ENCODE data around the gene PDLIM4.

DNA sequence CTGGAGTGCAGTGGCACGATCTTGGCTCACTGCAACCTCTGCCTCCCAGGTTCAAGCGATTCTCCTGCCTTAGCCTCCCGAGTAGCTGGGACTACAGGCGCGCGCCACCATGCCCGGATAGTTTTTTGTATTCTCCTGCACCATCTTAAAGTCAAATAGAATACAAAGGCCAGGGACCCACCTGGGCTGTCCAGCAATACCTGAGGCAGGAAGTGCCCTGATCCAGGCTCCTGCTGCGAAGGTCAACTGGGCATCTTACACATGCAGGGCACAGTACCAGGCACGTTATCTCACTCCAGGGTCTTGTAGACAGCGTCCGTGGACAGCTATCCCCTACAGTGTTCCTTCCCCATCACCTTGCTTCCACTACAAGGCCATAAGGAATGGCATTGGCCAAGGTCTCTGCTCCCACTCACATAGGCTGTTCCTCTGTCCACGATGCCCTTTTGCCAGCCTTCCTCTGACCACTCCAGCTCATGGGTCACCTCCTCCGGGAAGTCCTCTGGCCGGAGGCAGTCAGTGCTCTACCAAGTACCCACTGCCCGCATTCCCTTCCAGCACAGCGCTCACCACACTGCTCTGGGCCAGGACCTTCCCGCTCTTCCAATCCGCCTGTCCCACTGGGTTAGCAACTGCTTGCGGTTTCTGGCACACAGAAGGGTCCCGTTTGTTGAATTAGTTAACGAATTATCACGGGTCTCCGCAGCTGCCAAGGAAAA lies 30.8 kb upstream of the PDLIM4 start:
- TF ChIP-seq EZH2phosphoT487 (IDR thresholded peaks at IDR 0.05; ENCODE audit: insufficient read depth, low read depth) (no peak), EZH2 (IDR thresholded peaks at IDR 0.05; ENCODE audit: insufficient read depth, poor library complexity, severe bottlenecking) (no peak)

Data from GM23248 (cell line).